Measurements from ENCODE around the gene RNF215. TPM values are rescaled to one million over a fixed set of nuclear protein-coding genes. Genes with fewer than 3 reads are reported as not detected.
"Not testable (repeated sequence)": the region's sequence is repeated elsewhere in the genome, so short reads cannot be mapped to it uniquely, and the experiment has no call there.

RNF215 gene
- total and polyA plus RNA-seq, 10 of the 15 experiments (the other 5 are each of a cell fraction or from before 2014, with no cell fraction given) = 0.31 to 7.6 (median 3.0) TPM; not detected in 1

GRCh38 chr22:30338802-30339201 is 48.4 kb downstream of the RNF215 start:
- POLR2A ChIA-PET = interaction anchor here (0.7 kb wide), 1 partner anchor 87 kb away, joined by 6 read pairs; the partner anchor contains the start of gene MTFP1
- H4K20me1 ChIP-seq (ENCODE audit: control insufficient read depth, insufficient read depth) = no peaks in the 10 kb centered on the region
- 93% methylated on average over 7 of the region's 7 CpGs for WGBS (ENCODE audit: insufficient coverage, insufficient replicate concordance, low lambda C conversion rate, missing lambda C conversion rate)

DNA sequence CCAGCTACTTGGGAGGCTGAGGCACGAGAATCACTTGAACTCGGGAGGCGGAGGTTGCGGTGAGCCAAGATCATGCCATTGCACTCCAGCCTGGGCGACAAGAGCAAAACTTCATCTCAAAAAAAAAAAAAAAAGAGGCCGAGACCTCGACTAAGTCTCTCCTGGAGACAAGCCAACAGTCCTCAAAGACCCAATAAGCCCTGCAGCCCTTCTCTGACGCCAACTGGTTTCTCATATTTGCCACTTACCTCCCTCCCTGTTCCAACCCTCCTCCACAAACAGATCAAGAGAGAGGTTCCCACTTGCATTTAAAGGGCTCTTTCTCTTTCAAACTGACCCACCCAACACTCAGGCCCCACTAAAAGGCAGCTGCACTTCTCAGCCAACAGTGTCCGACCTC is 48.9 kb downstream of the RNF215 start:
- H3K9ac ChIP-seq (ENCODE audit: control insufficient read depth, insufficient read depth, low read length); H3K27ac ChIP-seq (ENCODE audit: control insufficient read depth, insufficient read depth); H2AFZ ChIP-seq (ENCODE audit: control insufficient read depth, low read depth, low read length); FAIRE-seq; H3K27me3 ChIP-seq (replicated peaks in 1 of 2; ENCODE audit: control insufficient read depth in 2 of 2, insufficient read depth in 2 of 2, low read length in 1 of 2); SMC1A ChIA-PET (ENCODE audit: uncharacterized antibody, unreplicated experiment); H3K4me1 ChIP-seq (ENCODE audit: control insufficient read depth, insufficient read depth, low read length); DNase-seq (ENCODE audit: low read depth, low spot score); H4K20me1 ChIP-seq (ENCODE audit: control insufficient read depth, insufficient read depth); H3K4me3 ChIP-seq; H3K79me2 ChIP-seq (ENCODE audit: control insufficient read depth, insufficient read depth, low read length); BruUV-seq (replicated peaks); ATAC-seq; H3K4me2 ChIP-seq (ENCODE audit: control insufficient read depth, insufficient read depth); in situ Hi-C loops (cut with MboI); intact Hi-C loops (cut with micrococcal nuclease; ENCODE audit: unreplicated experiment); H3K9me3 ChIP-seq (replicated peaks; ENCODE audit: control insufficient read depth, insufficient read depth, low read length): not testable (repeated sequence)
- ChIA-PET RAD21 (ENCODE audit: unreplicated experiment) (interaction anchor here (2.1 kb wide), 1 partner anchor 12 kb away, joined by 4 read pairs; the partner anchor contains the start of gene TBC1D10A), CTCF (interaction anchor here (1.3 to 1.5 kb wide), 2 partner anchors 10 to 50 kb away, joined by 3 to 7 read pairs; no protein-coding TSS in a partner anchor), POLR2A (interaction anchor here (0.7 kb wide), 1 partner anchor 87 kb away, joined by 6 read pairs; the partner anchor contains the start of gene MTFP1)
- H3K36me3 ChIP-seq (ENCODE audit: control insufficient read depth in 2 of 2, insufficient read depth in 2 of 2, low read length in 1 of 2) = peaks cover 66 to 67% of the 10 kb centered on the region in 2 experiments
- WGBS (ENCODE audit: insufficient coverage, insufficient replicate concordance, low lambda C conversion rate, missing lambda C conversion rate) = 92% methylated on average over 9 of the region's 9 CpGs

More at GRCh38 chr22:30338802-30339201, 48.4 kb downstream of the RNF215 start:
- Histone ChIP-seq H3K4me3 (no peak overlapping the region), H3K79me2 (ENCODE audit: control insufficient read depth, insufficient read depth, low read length) (no peaks in the 10 kb centered on the region), H3K9ac (ENCODE audit: control insufficient read depth, insufficient read depth, low read length) (no peak overlapping the region), H2AFZ (ENCODE audit: control insufficient read depth, low read depth, low read length) (no peak overlapping the region), H3K9me3 (replicated peaks; ENCODE audit: control insufficient read depth, insufficient read depth, low read length) (no peaks in the 10 kb centered on the region), H3K27me3 (replicated peaks in 1 of 2; ENCODE audit: control insufficient read depth in 2 of 2, insufficient read depth in 2 of 2, low read length in 1 of 2) (no peaks in the 10 kb centered on the region), H3K4me2 (ENCODE audit: control insufficient read depth, insufficient read depth) (no peak overlapping the region), H3K4me1 (ENCODE audit: control insufficient read depth, insufficient read depth, low read length) (no peaks in the 10 kb centered on the region), H3K36me3 (ENCODE audit: control insufficient read depth in 2 of 2, insufficient read depth in 2 of 2, low read length in 1 of 2) (peaks cover 64 to 66% of the 10 kb centered on the region in 2 experiments), H3K27ac (ENCODE audit: control insufficient read depth, insufficient read depth) (no peak overlapping the region)
- intact Hi-C loops (cut with micrococcal nuclease; ENCODE audit: unreplicated experiment) = no loop called here
- CTCF ChIA-PET = interaction anchor here (1.3 to 1.5 kb wide), 2 partner anchors 10 to 51 kb away, joined by 3 to 7 read pairs; no protein-coding TSS in a partner anchor
- BruUV-seq (replicated peaks) = no TSS peak
- RAD21 ChIA-PET (ENCODE audit: unreplicated experiment) = no interaction called here
- DNase-seq (ENCODE audit: low read depth, low spot score) = no peak
- no peak for FAIRE-seq
- SMC1A ChIA-PET (ENCODE audit: uncharacterized antibody, unreplicated experiment) = no interaction called here
- TF ChIP-seq STAT1 (conservative IDR thresholded peaks at IDR 0.05) (no peak), SPI1 (IDR thresholded peaks at IDR 0.05; ENCODE audit: borderline replicate concordance, insufficient read depth, low read depth, low read length) (no peak), CHD4 (IDR thresholded peaks at IDR 0.05) (no peak), POLR2AphosphoS5 (IDR thresholded peaks at IDR 0.05; ENCODE audit: low read length) (no peak), CBX3 (IDR thresholded peaks at IDR 0.05; ENCODE audit: borderline replicate concordance, low read depth) (no peak)
- in situ Hi-C loops (cut with MboI) = no loop called here
- ATAC-seq = no peak

All from GM12878 (cell line).